CD4-positive, alpha-beta T cell treated with Interleukin-15 for 1 hour (primary cell): ENCODE results near the gene ITSN1.
"Not testable (repeated sequence)": the region's sequence is repeated elsewhere in the genome, so short reads cannot be mapped to it uniquely, and the experiment has no call there.

Experiments used
- DNase-seq: peaks from one replicate; pipeline ENCODE4 v3.0.0-alpha.2; 2020

Gene ITSN1

GRCh38 chr21:33642027-33642895, at the start of gene ITSN1:
TSS of gene ITSN1 (plus strand) at chr21:33642501. CDS start at chr21:33718829, 76,328 bp downstream.
- DNase-seq: peak; percentile 99

- no peak for DNase-seq
These were observed 44.2 kb upstream of the ITSN1 start for GRCh38 chr21:33598051-33598450.

GRCh38 chr21:33608559-33608958, 33.7 kb upstream of the ITSN1 start:
- DNase-seq: no peak

GRCh38 chr21:33611006-33611744, 31.1 kb upstream of the ITSN1 start:
- DNase-seq: no peak

GRCh38 chr21:33617565-33617964, 24.7 kb upstream of the ITSN1 start:
- not testable (repeated sequence) for DNase-seq

GRCh38 chr21:33618407-33618806, 23.9 kb upstream of the ITSN1 start:
- DNase-seq: no peak

- no peak for DNase-seq
These were observed 22.6 kb upstream of the ITSN1 start for GRCh38 chr21:33619726-33620125.

GRCh38 chr21:33622253-33622652, 20.0 kb upstream of the ITSN1 start:
- DNase-seq: no peak

GRCh38 chr21:33626151-33626550, 16.1 kb upstream of the ITSN1 start:
- not testable (repeated sequence) for DNase-seq

- DNase-seq: no peak
These were observed 8.0 kb upstream of the ITSN1 start for GRCh38 chr21:33634254-33634653.

GRCh38 chr21:33640697-33641351, 1.5 kb upstream of the ITSN1 start:
- DNase-seq: no peak

- DNase-seq: peak; percentile 100
These were observed 812 bp upstream of the ITSN1 start, which contains the start of gene CRYZL1 for GRCh38 chr21:33641352-33642026. TSS of gene CRYZL1 (minus strand) at chr21:33641741. CDS start at chr21:33631551, 10,190 bp downstream.

- no peak for DNase-seq
These were observed 776 bp downstream of the ITSN1 start for GRCh38 chr21:33642896-33643657.

- DNase-seq: no peak
These were observed 1.5 kb downstream of the ITSN1 start for GRCh38 chr21:33643658-33644311.

- no peak for DNase-seq
These were observed 2.2 kb downstream of the ITSN1 start for GRCh38 chr21:33644383-33645074.

- DNase-seq: no peak
These were observed 3.4 kb downstream of the ITSN1 start for GRCh38 chr21:33645730-33646129.

GRCh38 chr21:33647587-33647986, 5.3 kb downstream of the ITSN1 start:
- DNase-seq: no peak

- DNase-seq: no peak
These were observed 6.3 kb downstream of the ITSN1 start for GRCh38 chr21:33648555-33648954.

- no peak for DNase-seq
These were observed 7.9 kb downstream of the ITSN1 start for GRCh38 chr21:33650230-33650629.

GRCh38 chr21:33650929-33651509, 8.7 kb downstream of the ITSN1 start:
- no peak for DNase-seq
